Measurements from ENCODE around the gene CHPF.

The CHPF gene

DNA sequence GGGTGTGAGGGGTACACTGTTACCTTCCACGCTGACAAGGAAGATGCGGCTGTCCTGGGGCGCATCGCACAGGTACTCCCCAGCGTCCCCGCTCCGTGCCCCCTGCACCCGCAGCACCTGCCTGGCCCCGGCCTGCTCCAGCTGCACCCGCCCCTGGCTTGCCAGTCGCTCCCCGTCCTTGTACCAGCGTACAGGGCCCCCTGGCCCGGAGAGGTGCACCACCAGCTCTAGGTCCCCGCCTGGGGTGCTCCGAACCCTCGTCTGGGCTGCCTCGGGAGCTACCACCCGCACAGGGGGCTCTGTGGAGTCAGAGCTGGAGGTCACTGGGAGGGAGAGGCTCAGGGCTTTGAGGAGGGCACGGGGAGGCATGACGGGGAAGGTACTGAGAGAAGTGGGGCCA, 13.7 kb upstream of the CHPF start:
- Histone ChIP-seq H3K9me3 (replicated peaks in 1 of 2; ENCODE audit: control insufficient read depth in 2 of 2, insufficient read depth in 1 of 2, low read depth in 1 of 2, low read length in 2 of 2) (peaks cover 0 to 5% of the 10 kb centered on the region in 2 donors), H3K4ac (ENCODE audit: low read length) (no peak overlapping the region), H3K4me2 (ENCODE audit: insufficient read depth, low read length, poor library complexity, severe bottlenecking) (no peak overlapping the region)

DNA sequence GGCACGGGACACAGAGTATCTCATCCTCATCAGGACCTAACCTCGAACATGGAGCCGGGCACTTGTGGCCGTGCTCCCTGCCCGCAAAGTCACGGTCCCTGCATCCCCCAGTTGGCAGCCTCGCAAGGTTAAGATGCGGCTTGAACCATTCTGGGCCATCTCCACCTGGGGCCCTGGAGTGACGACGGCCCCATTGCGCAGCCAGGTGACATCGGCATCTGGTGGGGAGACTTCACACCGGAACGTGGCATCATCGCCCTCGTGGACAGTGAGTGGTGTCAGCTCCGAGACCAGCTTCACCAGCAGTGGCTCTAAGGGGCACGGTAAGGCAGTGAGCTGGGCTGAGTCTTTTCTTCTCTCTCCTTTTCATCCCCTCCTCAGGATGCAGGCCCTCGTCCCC, 12.8 kb upstream of the CHPF start:
- Histone ChIP-seq H2BK5ac (ENCODE audit: low read length) (no peak overlapping the region), H2AFZ (ENCODE audit: low read length) (no peak overlapping the region), H2BK15ac (ENCODE audit: low read length) (no peak overlapping the region), H3K4me2 (ENCODE audit: insufficient read depth, low read length, poor library complexity, severe bottlenecking) (no peak overlapping the region), H3K36me3 (replicated peaks in 1 of 2; ENCODE audit: control insufficient read depth in 2 of 2, insufficient read depth in 2 of 2, low read length in 2 of 2) (peaks cover 14 to 60% of the 10 kb centered on the region in 2 donors), H3K4ac (ENCODE audit: low read length) (no peak overlapping the region), H3K18ac (ENCODE audit: low read length) (no peak overlapping the region), H4K8ac (ENCODE audit: low read depth, low read length) (no peak overlapping the region), H3K9ac (ENCODE audit: low read depth, low read length, poor library complexity) (peak overlapping the region; percentile 2), H3K4me3 (ENCODE audit: low read length in 2 of 2) (no peak overlapping the region), H2AK5ac (ENCODE audit: low read depth, low read length) (no peak overlapping the region), H3K14ac (ENCODE audit: low read length) (peak overlapping the region; percentile 21), H4K91ac (ENCODE audit: low read depth, low read length, poor library complexity) (no peak overlapping the region), H3K79me1 (ENCODE audit: low read depth, low read length) (peaks cover 14% of the 10 kb centered on the region), H2BK12ac (ENCODE audit: low read length) (no peak overlapping the region), H3K27ac (replicated peaks; ENCODE audit: low read length) (no peak overlapping the region), H2BK120ac (ENCODE audit: low read depth, low read length) (no peak overlapping the region), H3K23ac (ENCODE audit: low read depth, low read length, poor library complexity) (peak overlapping the region; percentile 44), H3K27me3 (ENCODE audit: control insufficient read depth in 3 of 3, insufficient read depth in 3 of 3, low read depth in 1 of 3, low read length in 3 of 3) (peaks cover 0 to 17% (median 0%) of the 10 kb centered on the region in 3 experiments), H3K4me1 (ENCODE audit: control insufficient read depth in 2 of 2, insufficient read depth in 1 of 2, low read depth in 1 of 2, low read length in 2 of 2) (peaks cover 6 to 14% of the 10 kb centered on the region in 2 donors), H3K9me3 (replicated peaks in 1 of 2; ENCODE audit: control insufficient read depth in 2 of 2, insufficient read depth in 1 of 2, low read depth in 1 of 2, low read length in 2 of 2) (peaks cover 0 to 5% of the 10 kb centered on the region in 2 donors)
- no peak for DNase-seq (ENCODE audit: low spot score)
- no CpG with 5 or more reads among the region's 19 CpGs for WGBS, 2 donors (ENCODE audit: extremely low coverage in 2 of 2, insufficient read length in 2 of 2, insufficient replicate concordance in 1 of 2)

More for the DNA sequence above, 13.7 kb upstream of the CHPF start:
- no peak overlapping the region for H3K9ac ChIP-seq (ENCODE audit: low read depth, low read length, poor library complexity)
- H2AFZ ChIP-seq (ENCODE audit: low read length), result no peak overlapping the region
- peak overlapping the region; percentile 20 for H3K23ac ChIP-seq (ENCODE audit: low read depth, low read length, poor library complexity)
- peak overlapping the region; percentile 3 for H3K14ac ChIP-seq (ENCODE audit: low read length)
- peaks cover 14% of the 10 kb centered on the region for H3K79me1 ChIP-seq (ENCODE audit: low read depth, low read length)
- no peak overlapping the region for H4K91ac ChIP-seq (ENCODE audit: low read depth, low read length, poor library complexity)
- peaks cover 14 to 69% of the 10 kb centered on the region in 2 donors for H3K36me3 ChIP-seq (replicated peaks in 1 of 2; ENCODE audit: control insufficient read depth in 2 of 2, insufficient read depth in 2 of 2, low read length in 2 of 2)
- H3K4me3 ChIP-seq (ENCODE audit: low read length in 2 of 2), result no peak overlapping the region
- DNase-seq (ENCODE audit: low spot score), result no peak
- peaks cover 5 to 12% of the 10 kb centered on the region in 2 donors for H3K4me1 ChIP-seq (ENCODE audit: control insufficient read depth in 2 of 2, insufficient read depth in 1 of 2, low read depth in 1 of 2, low read length in 2 of 2)
- peak overlapping the region; percentile 17 for H4K8ac ChIP-seq (ENCODE audit: low read depth, low read length)
- no peak overlapping the region for H2BK5ac ChIP-seq (ENCODE audit: low read length)
- peaks cover 0 to 11% (median 0%) of the 10 kb centered on the region in 3 experiments for H3K27me3 ChIP-seq (ENCODE audit: control insufficient read depth in 3 of 3, insufficient read depth in 3 of 3, low read depth in 1 of 3, low read length in 3 of 3)
- no peak overlapping the region for H2AK5ac ChIP-seq (ENCODE audit: low read depth, low read length)
- WGBS, 2 donors (ENCODE audit: extremely low coverage in 2 of 2, insufficient read length in 2 of 2, insufficient replicate concordance in 1 of 2), result no CpG with 5 or more reads among the region's 21 CpGs
- no peak overlapping the region for H2BK12ac ChIP-seq (ENCODE audit: low read length)
- no peak overlapping the region for H2BK15ac ChIP-seq (ENCODE audit: low read length)
- no peak overlapping the region for H3K27ac ChIP-seq (replicated peaks; ENCODE audit: low read length)
- H2BK120ac ChIP-seq (ENCODE audit: low read depth, low read length), result no peak overlapping the region
- no peak overlapping the region for H3K18ac ChIP-seq (ENCODE audit: low read length)

DNA sequence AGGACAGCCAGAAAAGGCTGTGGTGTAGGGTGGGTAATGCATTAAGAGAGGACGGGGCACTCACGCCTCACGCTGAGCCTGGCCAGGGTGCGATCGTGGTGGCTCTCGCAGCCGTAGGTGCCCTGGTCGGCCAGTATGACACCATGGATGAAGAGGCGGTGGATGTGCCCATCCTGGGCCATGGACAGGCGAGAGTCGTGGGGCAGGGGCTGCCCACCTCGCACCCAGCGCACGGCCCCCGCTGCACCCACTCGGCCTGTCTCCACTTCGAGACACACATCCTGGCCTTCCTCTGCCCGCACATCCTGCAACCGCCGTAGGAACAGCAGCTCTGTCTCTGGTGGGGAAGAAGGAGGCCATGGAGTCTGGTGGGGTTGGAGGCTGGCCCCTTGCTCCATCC, 12.3 kb upstream of the CHPF start:
- H2AFZ ChIP-seq (ENCODE audit: low read length), result no peak overlapping the region
- peaks cover 14% of the 10 kb centered on the region for H3K79me1 ChIP-seq (ENCODE audit: low read depth, low read length)
- no peak overlapping the region for H3K23ac ChIP-seq (ENCODE audit: low read depth, low read length, poor library complexity)
- WGBS, 2 donors (ENCODE audit: extremely low coverage in 2 of 2, insufficient read length in 2 of 2, insufficient replicate concordance in 1 of 2), result no CpG with 5 or more reads among the region's 20 CpGs
- H3K9ac ChIP-seq (ENCODE audit: low read depth, low read length, poor library complexity), result no peak overlapping the region
- peaks cover 10 to 13% of the 10 kb centered on the region in 2 donors for H3K4me1 ChIP-seq (ENCODE audit: control insufficient read depth in 2 of 2, insufficient read depth in 1 of 2, low read depth in 1 of 2, low read length in 2 of 2)
- H3K27me3 ChIP-seq (ENCODE audit: control insufficient read depth in 3 of 3, insufficient read depth in 3 of 3, low read depth in 1 of 3, low read length in 3 of 3), result peaks cover 0 to 21% (median 0%) of the 10 kb centered on the region in 3 experiments
- no peak overlapping the region for H4K8ac ChIP-seq (ENCODE audit: low read depth, low read length)
- H3K14ac ChIP-seq (ENCODE audit: low read length), result no peak overlapping the region
- peaks cover 14 to 55% of the 10 kb centered on the region in 2 donors for H3K36me3 ChIP-seq (replicated peaks in 1 of 2; ENCODE audit: control insufficient read depth in 2 of 2, insufficient read depth in 2 of 2, low read length in 2 of 2)
- H2BK120ac ChIP-seq (ENCODE audit: low read depth, low read length), result no peak overlapping the region
- no peak for DNase-seq (ENCODE audit: low spot score)
- no peak overlapping the region for H3K4me2 ChIP-seq (ENCODE audit: insufficient read depth, low read length, poor library complexity, severe bottlenecking)
- H3K4me3 ChIP-seq (ENCODE audit: low read length in 2 of 2), result no peak overlapping the region
- H4K91ac ChIP-seq (ENCODE audit: low read depth, low read length, poor library complexity), result no peak overlapping the region
- H2BK5ac ChIP-seq (ENCODE audit: low read length), result no peak overlapping the region
- H2BK15ac ChIP-seq (ENCODE audit: low read length), result no peak overlapping the region
- H3K27ac ChIP-seq (replicated peaks; ENCODE audit: low read length), result no peak overlapping the region
- H2AK5ac ChIP-seq (ENCODE audit: low read depth, low read length), result no peak overlapping the region
- H3K18ac ChIP-seq (ENCODE audit: low read length), result no peak overlapping the region
- no peak overlapping the region for H3K4ac ChIP-seq (ENCODE audit: low read length)
- peaks cover 0 to 5% of the 10 kb centered on the region in 2 donors for H3K9me3 ChIP-seq (replicated peaks in 1 of 2; ENCODE audit: control insufficient read depth in 2 of 2, insufficient read depth in 1 of 2, low read depth in 1 of 2, low read length in 2 of 2)
- peak overlapping the region; percentile 41 for H2BK12ac ChIP-seq (ENCODE audit: low read length)

DNA sequence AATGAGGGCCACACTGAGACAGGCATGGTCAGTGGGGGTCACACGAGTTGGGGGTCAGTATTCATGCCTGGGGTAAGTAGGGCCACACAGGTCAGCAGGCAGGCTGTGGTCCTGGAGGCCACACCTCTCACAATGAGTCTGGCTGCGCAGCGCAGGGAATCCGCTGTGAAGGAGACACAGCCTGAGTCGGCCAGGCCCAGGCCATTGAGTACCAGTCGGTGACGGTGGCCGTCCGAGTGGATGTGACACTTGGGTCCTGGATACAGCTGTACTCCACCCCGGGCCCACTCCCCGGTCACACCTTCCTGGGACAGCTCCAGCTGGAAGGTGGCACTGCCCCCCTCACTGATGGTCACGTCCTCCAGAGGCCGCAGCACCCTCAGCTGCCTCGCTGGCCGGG, 10.7 kb upstream of the CHPF start:
- H2BK15ac ChIP-seq (ENCODE audit: low read length), result no peak overlapping the region
- H3K4ac ChIP-seq (ENCODE audit: low read length), result no peak overlapping the region
- no peak overlapping the region for H3K4me2 ChIP-seq (ENCODE audit: insufficient read depth, low read length, poor library complexity, severe bottlenecking)
- peaks cover 0 to 23% (median 0%) of the 10 kb centered on the region in 3 experiments for H3K27me3 ChIP-seq (ENCODE audit: control insufficient read depth in 3 of 3, insufficient read depth in 3 of 3, low read depth in 1 of 3, low read length in 3 of 3)
- H4K91ac ChIP-seq (ENCODE audit: low read depth, low read length, poor library complexity), result no peak overlapping the region
- no peak overlapping the region for H3K18ac ChIP-seq (ENCODE audit: low read length)
- H2AFZ ChIP-seq (ENCODE audit: low read length), result no peak overlapping the region
- peaks cover 0 to 5% of the 10 kb centered on the region in 2 donors for H3K9me3 ChIP-seq (replicated peaks in 1 of 2; ENCODE audit: control insufficient read depth in 2 of 2, insufficient read depth in 1 of 2, low read depth in 1 of 2, low read length in 2 of 2)
- peaks cover 14 to 42% of the 10 kb centered on the region in 2 donors for H3K36me3 ChIP-seq (replicated peaks in 1 of 2; ENCODE audit: control insufficient read depth in 2 of 2, insufficient read depth in 2 of 2, low read length in 2 of 2)
- peak overlapping the region in 1 of 2 donors; percentile 34 for H3K4me3 ChIP-seq (ENCODE audit: low read length in 2 of 2)
- peak overlapping the region; percentile 46 for H2BK12ac ChIP-seq (ENCODE audit: low read length)
- H3K4me1 ChIP-seq (ENCODE audit: control insufficient read depth in 2 of 2, insufficient read depth in 1 of 2, low read depth in 1 of 2, low read length in 2 of 2), result peaks cover 9 to 10% of the 10 kb centered on the region in 2 donors
- H2BK5ac ChIP-seq (ENCODE audit: low read length), result no peak overlapping the region
- no CpG with 5 or more reads among the region's 15 CpGs for WGBS, 2 donors (ENCODE audit: extremely low coverage in 2 of 2, insufficient read length in 2 of 2, insufficient replicate concordance in 1 of 2)
- no peak overlapping the region for H3K9ac ChIP-seq (ENCODE audit: low read depth, low read length, poor library complexity)
- H2BK120ac ChIP-seq (ENCODE audit: low read depth, low read length), result no peak overlapping the region
- H2AK5ac ChIP-seq (ENCODE audit: low read depth, low read length), result no peak overlapping the region
- no peak overlapping the region for H3K14ac ChIP-seq (ENCODE audit: low read length)
- no peak for DNase-seq (ENCODE audit: low spot score)
- peak overlapping the region; percentile 29 for H3K23ac ChIP-seq (ENCODE audit: low read depth, low read length, poor library complexity)
- H3K27ac ChIP-seq (replicated peaks; ENCODE audit: low read length), result no peak overlapping the region
- H3K79me1 ChIP-seq (ENCODE audit: low read depth, low read length), result peaks cover 14% of the 10 kb centered on the region
- peak overlapping the region; percentile 23 for H4K8ac ChIP-seq (ENCODE audit: low read depth, low read length)
